Activated CD4-positive, alpha-beta T cell treated with anti-CD3 and anti-CD28 coated beads, Interleukin-2, amount 10 ng/mL, durations not matched to agents 7 days and 5 days (primary cell): ENCODE results near the gene CALN1. TPM values are rescaled to one million over a fixed set of nuclear protein-coding genes. Genes with fewer than 3 reads are reported as not detected.

Source experiments
- CTCF ChIA-PET: fragments of 350-600 bp; sonication (Branson Sonifier 250); formaldehyde crosslinking; loops from one replicate; lab custom pipeline; 2021; ENCODE audit warnings: antibody characterized with exemption; lab: Charles Lee
- POLR2A ChIA-PET: fragments of 350-600 bp; sonication (Branson Sonifier 250); formaldehyde crosslinking; loops from one replicate; lab custom pipeline; 2021; ENCODE audit warnings: antibody characterized with exemption; lab: Charles Lee
- DNase-seq: peaks from one replicate; pipeline ENCODE4 v3.0.0-alpha.2; 2020
- H3K27ac Mint-ChIP-seq: one replicate; pipeline ENCODE4 v1.8.0; 2021; ENCODE audit warnings: mild to moderate bottlenecking, moderate library complexity, mixed read lengths
- H3K27me3 Mint-ChIP-seq: one replicate; pipeline ENCODE4 v1.8.0; 2021; ENCODE audit warnings: mixed read lengths
- H3K36me3 Mint-ChIP-seq: one replicate; pipeline ENCODE4 v1.8.0; 2021; ENCODE audit warnings: low read depth, mixed read lengths
- H3K4me1 Mint-ChIP-seq: one replicate; pipeline ENCODE4 v1.8.0; 2021; ENCODE audit warnings: mixed read lengths
- H3K4me3 Mint-ChIP-seq: one replicate; pipeline ENCODE4 v1.8.0; 2021; ENCODE audit warnings: mild to moderate bottlenecking, moderate library complexity, mixed read lengths
- H3K9me3 Mint-ChIP-seq: one replicate; pipeline ENCODE4 v1.8.0; 2021; ENCODE audit warnings: mixed read lengths
- total RNA-seq, 2 experiments: library from RNA; stranded (reverse); gene quantifications; one replicate each; pipeline ENCODE4 v1.2.3, GENCODE V29; 2021

CALN1 gene
- total RNA-seq, 2 experiments from 2014 or later: not detected

GRCh38 chr7:71864130-71864529 lies 548.0 kb downstream of the CALN1 start:
- H3K27ac Mint-ChIP-seq: no peak overlapping the region
- H3K4me3 Mint-ChIP-seq: no peak overlapping the region
- H3K4me1 Mint-ChIP-seq: no peaks in the 10 kb centered on the region
- DNase-seq: no peak
- H3K9me3 Mint-ChIP-seq: peaks cover 5% of the 10 kb centered on the region
- no peaks in the 10 kb centered on the region for H3K27me3 Mint-ChIP-seq
- H3K36me3 Mint-ChIP-seq: no peaks in the 10 kb centered on the region
- ChIA-PET POLR2A (no interaction called here), CTCF (interaction anchor here (0.6 kb wide), 1 partner anchor 885 kb away, joined by 3 read pairs; no protein-coding TSS in a partner anchor)

- no peaks in the 10 kb centered on the region for H3K4me1 Mint-ChIP-seq
- DNase-seq: no peak
- no peak overlapping the region for H3K27ac Mint-ChIP-seq
- H3K36me3 Mint-ChIP-seq: no peaks in the 10 kb centered on the region
- no peak overlapping the region for H3K4me3 Mint-ChIP-seq
- peaks cover 2% of the 10 kb centered on the region for H3K9me3 Mint-ChIP-seq
- ChIA-PET CTCF (no interaction called here), POLR2A (no interaction called here)
- no peaks in the 10 kb centered on the region for H3K27me3 Mint-ChIP-seq
These were observed 551.6 kb downstream of the CALN1 start for GRCh38 chr7:71860572-71860971.

DNA sequence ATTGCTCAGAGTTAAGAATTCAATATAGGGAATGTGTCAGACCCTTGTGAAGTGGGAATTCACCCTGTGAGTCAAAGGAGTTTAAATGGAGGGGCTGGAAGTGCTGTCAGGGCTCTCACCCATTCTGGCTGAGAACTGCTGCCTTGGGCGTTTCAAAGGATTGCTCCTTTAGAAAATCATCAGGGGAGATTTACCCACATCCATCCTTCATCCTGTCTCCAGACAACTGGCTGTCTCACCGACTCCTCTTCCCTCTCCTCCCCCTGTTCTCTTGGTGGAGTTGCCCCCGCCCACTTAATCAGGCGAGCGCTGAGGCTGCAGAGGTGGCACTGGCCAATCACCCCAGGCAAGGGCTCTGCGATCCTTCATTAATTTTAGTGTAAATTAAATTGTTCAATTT lies 554.8 kb downstream of the CALN1 start:
- ChIA-PET POLR2A (no interaction called here), CTCF (no interaction called here)
- DNase-seq: no peak
- Mint-ChIP-seq H3K36me3 (no peaks in the 10 kb centered on the region), H3K27ac (no peak overlapping the region), H3K4me1 (no peaks in the 10 kb centered on the region), H3K9me3 (peaks cover 2% of the 10 kb centered on the region), H3K27me3 (no peaks in the 10 kb centered on the region), H3K4me3 (no peak overlapping the region)

DNA sequence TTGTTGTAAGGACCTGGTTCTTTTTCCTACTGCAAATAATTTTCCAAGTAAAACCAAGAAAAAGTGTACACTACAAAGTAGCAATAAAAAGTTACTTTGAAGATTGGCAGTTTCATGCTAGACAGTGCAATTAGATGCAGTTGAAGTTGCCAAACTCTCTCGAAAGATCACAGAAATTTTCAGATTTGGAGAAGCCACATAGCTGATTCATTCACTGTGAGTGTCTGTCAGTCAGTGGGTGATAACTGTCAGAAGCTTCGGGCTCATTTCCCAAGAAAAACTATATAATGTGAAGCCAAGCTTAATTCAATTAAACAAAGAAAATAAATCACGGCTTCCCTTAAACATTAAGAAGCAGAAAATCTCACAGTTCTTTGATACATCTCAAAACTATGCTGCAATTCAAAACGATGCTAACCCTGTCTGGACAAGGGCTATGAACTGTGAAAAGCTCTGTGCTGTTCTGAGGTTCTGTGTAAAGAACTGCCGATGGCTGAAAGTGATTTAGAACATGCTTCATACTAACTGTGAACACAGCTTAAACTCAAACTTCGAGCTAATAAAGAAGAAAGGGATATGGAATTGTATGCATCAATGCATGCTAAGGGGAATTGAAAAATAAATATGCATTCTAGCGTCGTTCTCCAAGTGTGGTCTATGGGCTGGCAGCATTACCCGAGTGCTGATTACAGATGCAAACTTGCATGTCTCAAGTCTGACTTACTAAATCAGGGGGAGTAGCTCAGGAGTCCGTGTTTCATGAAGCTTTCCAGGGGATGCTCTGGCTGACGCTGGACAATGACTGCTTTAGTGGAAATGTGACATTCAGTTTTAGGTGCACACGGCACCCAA lies 557.4 kb downstream of the CALN1 start:
- Mint-ChIP-seq H3K36me3 (no peaks in the 10 kb centered on the region), H3K27ac (no peak overlapping the region), H3K4me1 (no peaks in the 10 kb centered on the region), H3K4me3 (no peak overlapping the region), H3K27me3 (no peaks in the 10 kb centered on the region), H3K9me3 (no peaks in the 10 kb centered on the region)
- ChIA-PET POLR2A (no interaction called here), CTCF (no interaction called here)
- DNase-seq: no peak

DNA sequence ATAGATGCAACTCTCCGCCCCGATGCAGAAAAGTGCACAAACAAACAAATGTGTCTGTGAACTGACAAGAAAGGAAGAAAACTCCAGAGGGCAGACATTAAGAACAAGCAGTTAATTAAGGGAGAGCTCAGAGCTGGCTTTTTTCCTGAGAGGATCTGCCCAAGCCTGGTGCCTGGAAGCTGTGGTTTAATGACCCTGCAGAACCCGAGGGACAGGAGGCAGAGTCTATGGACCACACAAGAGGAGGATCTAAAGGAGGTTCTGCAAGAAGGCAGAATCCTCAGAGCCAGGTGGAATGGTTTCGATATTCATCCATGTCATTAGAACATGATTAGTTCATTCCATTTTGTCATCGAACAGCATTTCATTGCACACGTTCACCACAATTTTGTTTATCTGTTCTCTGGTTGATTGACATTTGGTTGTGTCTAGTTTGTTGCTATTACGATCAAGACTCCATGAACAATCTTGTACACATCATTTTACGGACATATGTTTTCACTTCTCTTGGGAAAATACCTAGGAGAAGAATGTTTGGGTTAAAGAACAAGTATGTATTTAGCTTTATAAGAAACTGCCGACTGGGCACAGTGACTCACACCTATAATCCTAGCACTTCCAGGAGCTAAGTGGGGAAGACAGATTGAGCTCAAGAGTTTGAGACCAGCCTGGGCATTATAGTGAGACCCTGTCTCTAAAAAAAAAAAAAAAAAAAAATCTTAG lies 560.2 kb downstream of the CALN1 start:
- H3K36me3 Mint-ChIP-seq: no peaks in the 10 kb centered on the region
- no peak for DNase-seq
- no peak overlapping the region for H3K4me3 Mint-ChIP-seq
- ChIA-PET POLR2A (no interaction called here), CTCF (interaction anchor here (1.1 kb wide), 1 partner anchor 9 kb away, joined by 4 read pairs; no protein-coding TSS in a partner anchor)
- peaks cover 3% of the 10 kb centered on the region for H3K9me3 Mint-ChIP-seq
- no peaks in the 10 kb centered on the region for H3K4me1 Mint-ChIP-seq
- H3K27me3 Mint-ChIP-seq: no peaks in the 10 kb centered on the region
- no peak overlapping the region for H3K27ac Mint-ChIP-seq

- Mint-ChIP-seq H3K4me3 (no peak overlapping the region), H3K27me3 (no peaks in the 10 kb centered on the region), H3K9me3 (peaks cover 3% of the 10 kb centered on the region), H3K27ac (no peak overlapping the region), H3K4me1 (no peaks in the 10 kb centered on the region), H3K36me3 (no peaks in the 10 kb centered on the region)
- DNase-seq: no peak
- ChIA-PET POLR2A (no interaction called here), CTCF (no interaction called here)
These were observed 566.0 kb downstream of the CALN1 start for GRCh38 chr7:71846160-71846559.

DNA sequence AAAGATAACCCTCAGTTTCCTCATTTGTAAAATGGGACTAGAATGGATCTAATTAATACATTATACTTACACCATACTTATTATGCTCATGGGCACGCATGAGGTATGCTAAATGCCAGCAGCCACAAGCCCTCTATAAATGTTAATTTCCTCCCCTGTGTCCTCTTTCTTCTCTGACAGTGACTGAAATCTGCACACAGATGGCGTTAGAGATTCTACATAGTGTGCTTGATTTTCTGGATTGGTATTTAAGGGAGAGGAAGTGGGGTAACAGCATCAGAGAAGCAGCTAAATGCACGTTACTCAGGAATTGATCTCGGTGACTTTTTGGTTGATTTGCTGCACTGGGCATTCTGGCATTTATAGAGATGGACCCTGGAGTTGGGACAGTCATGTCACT lies 568.5 kb downstream of the CALN1 start:
- no peaks in the 10 kb centered on the region for H3K4me1 Mint-ChIP-seq

GRCh38 chr7:71842786-71843185 lies 569.4 kb downstream of the CALN1 start:
- CTCF ChIA-PET: interaction anchor here (1.8 kb wide), 1 partner anchor 9 kb away, joined by 4 read pairs; no protein-coding TSS in a partner anchor
- DNase-seq: no peak

More for the DNA sequence above, 568.5 kb downstream of the CALN1 start:
- ChIA-PET CTCF (interaction anchor here (1.8 kb wide), 1 partner anchor 9 kb away, joined by 4 read pairs; no protein-coding TSS in a partner anchor), POLR2A (no interaction called here)
- DNase-seq: no peak
- Mint-ChIP-seq H3K27me3 (no peaks in the 10 kb centered on the region), H3K9me3 (peaks cover 3% of the 10 kb centered on the region), H3K36me3 (no peaks in the 10 kb centered on the region), H3K4me3 (no peak overlapping the region), H3K27ac (no peak overlapping the region)

GRCh38 chr7:71842381-71842780 lies 569.8 kb downstream of the CALN1 start:
- Mint-ChIP-seq H3K27me3 (no peaks in the 10 kb centered on the region), H3K4me3 (no peak overlapping the region), H3K27ac (no peak overlapping the region), H3K4me1 (no peaks in the 10 kb centered on the region), H3K36me3 (no peaks in the 10 kb centered on the region), H3K9me3 (peaks cover 2% of the 10 kb centered on the region)
- ChIA-PET POLR2A (no interaction called here), CTCF (interaction anchor here (0.6 to 1.8 kb wide), 2 partner anchors 10 to 594 kb away, joined by 4 read pairs; no protein-coding TSS in a partner anchor)
- no peak for DNase-seq

More at GRCh38 chr7:71842786-71843185, 569.4 kb downstream of the CALN1 start:
- H3K27me3 Mint-ChIP-seq: no peaks in the 10 kb centered on the region
- no peaks in the 10 kb centered on the region for H3K36me3 Mint-ChIP-seq
- H3K27ac Mint-ChIP-seq: no peak overlapping the region
- no peaks in the 10 kb centered on the region for H3K4me1 Mint-ChIP-seq
- H3K4me3 Mint-ChIP-seq: no peak overlapping the region
- peaks cover 3% of the 10 kb centered on the region for H3K9me3 Mint-ChIP-seq
- POLR2A ChIA-PET: no interaction called here

DNA sequence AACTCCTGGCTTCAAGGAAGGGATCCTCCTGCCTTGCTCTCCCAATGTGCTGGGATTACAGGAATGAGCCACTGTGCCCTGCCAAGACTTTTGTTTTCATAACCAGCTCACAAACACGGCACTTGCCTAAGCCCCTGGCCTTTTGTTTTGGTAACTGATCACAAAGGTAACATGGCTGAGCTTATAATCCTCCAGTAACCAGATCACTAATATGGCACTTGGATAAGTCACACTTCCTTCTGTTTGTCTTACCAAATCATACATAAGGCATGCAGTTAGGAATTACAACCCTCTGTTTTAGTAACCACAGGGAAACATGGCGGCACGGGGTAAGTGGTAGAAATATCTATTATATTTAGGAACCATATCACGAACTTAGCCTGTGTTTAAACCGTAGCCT lies 577.1 kb downstream of the CALN1 start:
- ChIA-PET POLR2A (no interaction called here), CTCF (interaction anchor here (0.6 kb wide), 1 partner anchor 951 kb away, joined by 3 read pairs; no protein-coding TSS in a partner anchor)
- Mint-ChIP-seq H3K4me1 (no peaks in the 10 kb centered on the region), H3K36me3 (no peaks in the 10 kb centered on the region), H3K27ac (no peak overlapping the region), H3K4me3 (no peak overlapping the region), H3K9me3 (peaks cover 5% of the 10 kb centered on the region), H3K27me3 (no peaks in the 10 kb centered on the region)
- no peak for DNase-seq

- Mint-ChIP-seq H3K4me1 (no peaks in the 10 kb centered on the region), H3K36me3 (no peaks in the 10 kb centered on the region), H3K9me3 (peaks cover 9% of the 10 kb centered on the region), H3K27me3 (no peaks in the 10 kb centered on the region), H3K27ac (no peak overlapping the region), H3K4me3 (no peak overlapping the region)
- no peak for DNase-seq
- ChIA-PET POLR2A (no interaction called here), CTCF (no interaction called here)
These were observed 582.6 kb downstream of the CALN1 start for GRCh38 chr7:71829515-71829914.

- H3K36me3 Mint-ChIP-seq: no peaks in the 10 kb centered on the region
- ChIA-PET POLR2A (no interaction called here), CTCF (no interaction called here)
- no peak overlapping the region for H3K4me3 Mint-ChIP-seq
- peaks cover 11% of the 10 kb centered on the region for H3K9me3 Mint-ChIP-seq
- no peak for DNase-seq
- H3K4me1 Mint-ChIP-seq: no peaks in the 10 kb centered on the region
- H3K27ac Mint-ChIP-seq: no peak overlapping the region
- H3K27me3 Mint-ChIP-seq: no peaks in the 10 kb centered on the region
These were observed 583.8 kb downstream of the CALN1 start for GRCh38 chr7:71828361-71828760.

GRCh38 chr7:71826141-71826540 lies 586.0 kb downstream of the CALN1 start:
- POLR2A ChIA-PET: no interaction called here
- CTCF ChIA-PET: no interaction called here
- H3K27ac Mint-ChIP-seq: no peak overlapping the region
- H3K4me3 Mint-ChIP-seq: no peak overlapping the region
- peaks cover 9% of the 10 kb centered on the region for H3K9me3 Mint-ChIP-seq
- no peak for DNase-seq
- H3K36me3 Mint-ChIP-seq: no peaks in the 10 kb centered on the region
- no peaks in the 10 kb centered on the region for H3K27me3 Mint-ChIP-seq
- no peaks in the 10 kb centered on the region for H3K4me1 Mint-ChIP-seq
